ENCODE results near the gene KRTAP2-3.
"Not testable (repeated sequence)": the region's sequence is repeated elsewhere in the genome, so short reads cannot be mapped to it uniquely, and the experiment has no call there.

The KRTAP2-3 gene

DNA sequence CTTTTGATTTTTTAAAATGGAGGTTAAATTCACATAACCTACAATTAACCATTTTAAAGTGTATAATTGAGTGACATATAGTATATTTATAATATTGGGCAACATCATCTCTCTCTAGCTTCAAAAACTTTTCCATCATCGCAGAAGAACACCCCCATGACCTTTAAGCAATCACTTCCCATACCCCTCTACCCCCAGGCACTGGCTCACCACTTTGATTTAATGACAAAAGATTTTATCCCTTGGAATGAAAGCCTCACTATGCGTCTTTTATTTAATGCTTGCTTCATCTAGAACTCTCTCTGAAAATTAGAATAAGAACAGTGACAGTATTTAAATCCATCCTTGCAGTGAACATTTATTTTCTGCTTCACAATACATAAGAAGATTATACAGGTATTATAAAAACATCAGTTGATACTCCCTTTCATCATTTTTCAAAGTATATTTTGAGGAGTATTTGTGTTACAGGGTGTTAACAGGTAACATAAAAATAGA lies 22.0 kb downstream of the KRTAP2-3 start:
- DNase-seq (ENCODE audit: low read depth): no peak
- in situ Hi-C loops (cut with HindIII; ENCODE audit: low sequenced_read_pairs): no loop called here

DNA sequence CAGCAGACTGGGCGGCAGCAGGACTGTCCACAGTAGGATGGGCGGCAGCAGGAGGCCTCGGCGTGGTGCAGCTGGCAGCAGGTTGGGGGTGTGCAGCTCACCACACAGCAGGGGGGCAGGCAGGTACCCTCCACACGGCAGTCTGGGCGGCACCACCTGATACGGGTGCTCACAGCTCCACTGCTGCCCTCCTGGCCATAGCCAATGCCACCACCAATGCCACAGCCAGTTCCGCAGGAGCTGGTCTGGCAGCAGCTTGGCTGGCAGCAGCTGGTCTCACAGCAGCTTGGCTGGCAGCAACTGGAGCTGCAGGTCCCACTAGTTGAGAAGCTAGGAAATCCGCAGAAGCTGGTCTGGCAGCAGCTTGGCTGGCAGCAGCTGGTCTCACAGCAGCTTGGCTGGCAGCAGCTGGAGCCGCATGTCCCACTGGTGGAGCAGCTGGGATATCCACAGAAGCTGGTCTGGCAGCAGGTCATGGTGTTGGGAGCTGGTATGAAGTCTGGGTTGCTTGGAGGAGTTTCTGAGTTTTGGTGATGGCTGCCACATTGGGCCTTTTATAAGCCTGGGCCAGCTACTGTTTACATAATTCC lies 25.5 kb downstream of the KRTAP2-3 start, which contains the start of gene KRTAP1-3:
KRTAP1-3 (minus strand) TSS at position 529 of the 590 bp plus-strand sequence; CDS start at position 476, 53 bp downstream.
- in situ Hi-C loops (cut with HindIII; ENCODE audit: low sequenced_read_pairs); H3K4me3 ChIP-seq (ENCODE audit: low read depth, low read length); DNase-seq (ENCODE audit: low read depth): not testable (repeated sequence)

More for the DNA sequence above, 22.0 kb downstream of the KRTAP2-3 start:
- TF ChIP-seq, protein P1, sequence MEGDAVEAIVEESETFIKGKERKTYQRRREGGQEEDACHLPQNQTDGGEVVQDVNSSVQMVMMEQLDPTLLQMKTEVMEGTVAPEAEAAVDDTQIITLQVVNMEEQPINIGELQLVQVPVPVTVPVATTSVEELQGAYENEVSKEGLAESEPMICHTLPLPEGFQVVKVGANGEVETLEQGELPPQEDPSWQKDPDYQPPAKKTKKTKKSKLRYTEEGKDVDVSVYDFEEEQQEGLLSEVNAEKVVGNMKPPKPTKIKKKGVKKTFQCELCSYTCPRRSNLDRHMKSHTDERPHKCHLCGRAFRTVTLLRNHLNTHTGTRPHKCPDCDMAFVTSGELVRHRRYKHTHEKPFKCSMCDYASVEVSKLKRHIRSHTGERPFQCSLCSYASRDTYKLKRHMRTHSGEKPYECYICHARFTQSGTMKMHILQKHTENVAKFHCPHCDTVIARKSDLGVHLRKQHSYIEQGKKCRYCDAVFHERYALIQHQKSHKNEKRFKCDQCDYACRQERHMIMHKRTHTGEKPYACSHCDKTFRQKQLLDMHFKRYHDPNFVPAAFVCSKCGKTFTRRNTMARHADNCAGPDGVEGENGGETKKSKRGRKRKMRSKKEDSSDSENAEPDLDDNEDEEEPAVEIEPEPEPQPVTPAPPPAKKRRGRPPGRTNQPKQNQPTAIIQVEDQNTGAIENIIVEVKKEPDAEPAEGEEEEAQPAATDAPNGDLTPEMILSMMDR (IDR thresholded peaks at IDR 0.05; ENCODE audit: low read depth, low read length, missing control alignments): no peak
- no peak overlapping the region for H3K4me3 ChIP-seq (ENCODE audit: low read depth, low read length)

DNA sequence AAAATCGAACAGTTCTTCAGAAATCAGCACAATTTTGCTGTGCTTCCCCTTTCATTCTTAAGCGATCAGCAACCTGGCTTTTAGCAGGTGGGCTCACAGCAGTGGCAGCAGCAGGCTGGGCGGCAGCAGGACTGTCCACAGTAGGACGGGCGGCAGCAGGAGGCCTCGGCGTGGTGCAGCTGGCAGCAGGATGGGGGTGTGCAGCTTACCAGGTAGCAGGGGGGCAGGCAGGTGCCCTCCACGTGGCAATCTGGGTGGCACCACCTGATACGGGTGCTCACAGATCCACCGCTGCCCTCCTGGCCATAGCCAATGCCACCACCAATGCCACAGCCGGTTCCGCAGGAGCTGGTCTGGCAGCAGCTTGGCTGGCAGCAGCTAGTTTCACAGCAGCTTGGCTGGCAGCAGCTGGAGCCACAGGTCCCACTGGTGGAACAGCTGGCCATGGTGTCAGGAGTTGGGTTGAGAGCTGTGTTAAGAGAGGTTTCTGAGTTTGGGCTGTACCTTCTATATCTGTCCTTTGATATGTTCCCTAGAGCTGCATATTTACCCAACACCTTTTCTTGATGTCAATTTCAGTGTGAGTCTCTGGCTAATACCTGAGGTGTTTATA lies 30.2 kb downstream of the KRTAP2-3 start, which contains the start of gene KRTAP1-4:
KRTAP1-4 (minus strand) TSS at position 563 of the 613 bp plus-strand sequence; CDS start at position 446, 117 bp downstream.
- in situ Hi-C loops (cut with HindIII; ENCODE audit: low sequenced_read_pairs): no loop called here
- no peak for DNase-seq (ENCODE audit: low read depth)
- TF ChIP-seq, protein P1 (IDR thresholded peaks at IDR 0.05; ENCODE audit: low read depth, low read length, missing control alignments): no peak
- no peak within 1 kb of the TSS for H3K4me3 ChIP-seq (ENCODE audit: low read depth, low read length)

DNA sequence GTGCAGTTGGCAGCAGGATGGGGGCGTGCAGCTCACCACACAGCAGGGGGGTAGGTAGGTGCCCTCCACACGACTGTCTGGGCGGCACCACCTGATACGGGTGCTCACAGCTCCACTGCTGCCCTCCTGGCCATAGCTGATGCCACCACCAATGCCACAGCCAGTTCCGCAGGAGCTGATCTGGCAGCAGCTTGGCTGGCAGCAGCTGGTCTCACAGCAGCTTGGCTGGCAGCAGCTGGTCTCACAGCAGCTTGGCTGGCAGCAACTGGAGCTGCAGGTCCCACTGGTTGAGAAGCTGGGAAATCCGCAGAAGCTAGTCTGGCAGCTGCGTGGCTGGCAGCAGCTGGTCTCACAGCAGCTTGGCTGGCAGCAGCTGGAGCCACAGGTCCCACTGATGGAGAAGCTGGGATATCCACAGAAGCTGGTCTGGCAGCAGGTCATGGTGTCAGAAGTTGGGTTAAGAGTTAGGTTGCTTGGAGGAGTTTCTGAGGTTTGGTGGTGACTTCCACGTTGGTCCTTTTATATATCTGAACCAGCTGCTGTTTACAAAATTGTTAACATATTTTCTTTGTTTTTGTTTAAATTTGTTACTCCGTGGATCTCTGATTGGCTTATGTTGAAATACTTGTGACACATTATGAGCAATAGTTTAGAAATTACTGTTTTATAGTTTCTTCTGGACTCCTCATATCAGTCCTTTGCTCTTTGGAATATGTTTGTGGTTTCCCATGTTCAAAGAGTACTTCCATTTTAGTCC lies 33.0 kb downstream of the KRTAP2-3 start, which contains the start of gene KRTAP1-5:
KRTAP1-5 (minus strand) TSS at position 494 of the 757 bp plus-strand sequence; CDS start at position 441, 53 bp downstream.
- TF ChIP-seq, protein P1 (IDR thresholded peaks at IDR 0.05; ENCODE audit: low read depth, low read length, missing control alignments): no peak
- H3K4me3 ChIP-seq (ENCODE audit: low read depth, low read length): no peak within 1 kb of the TSS
- in situ Hi-C loops (cut with HindIII; ENCODE audit: low sequenced_read_pairs): no loop called here
- DNase-seq (ENCODE audit: low read depth): no peak

DNA sequence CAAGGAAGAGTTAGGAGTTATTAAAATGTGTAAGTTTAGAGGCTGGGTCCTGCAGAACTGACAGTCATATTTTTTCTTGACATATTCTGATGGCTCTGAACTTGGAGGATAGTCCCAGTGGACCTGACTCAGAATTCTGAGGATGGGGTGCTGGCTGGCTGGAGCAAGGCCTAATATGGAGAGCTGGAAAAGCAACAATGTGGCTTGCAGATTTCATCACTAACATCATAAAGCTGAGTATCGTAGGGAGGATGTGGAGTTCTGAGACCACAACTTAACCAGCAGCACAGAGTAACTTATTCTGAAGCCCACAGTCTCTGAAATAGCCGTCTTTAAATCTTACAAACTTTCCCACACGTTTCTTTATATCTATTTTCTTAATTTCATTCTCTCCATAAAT lies 35.2 kb downstream of the KRTAP2-3 start:
- no peak overlapping the region for H3K4me3 ChIP-seq (ENCODE audit: low read depth, low read length)
- DNase-seq (ENCODE audit: low read depth): no peak
- in situ Hi-C loops (cut with HindIII; ENCODE audit: low sequenced_read_pairs): no loop called here
- TF ChIP-seq, protein P1 (IDR thresholded peaks at IDR 0.05; ENCODE audit: low read depth, low read length, missing control alignments): no peak

DNA sequence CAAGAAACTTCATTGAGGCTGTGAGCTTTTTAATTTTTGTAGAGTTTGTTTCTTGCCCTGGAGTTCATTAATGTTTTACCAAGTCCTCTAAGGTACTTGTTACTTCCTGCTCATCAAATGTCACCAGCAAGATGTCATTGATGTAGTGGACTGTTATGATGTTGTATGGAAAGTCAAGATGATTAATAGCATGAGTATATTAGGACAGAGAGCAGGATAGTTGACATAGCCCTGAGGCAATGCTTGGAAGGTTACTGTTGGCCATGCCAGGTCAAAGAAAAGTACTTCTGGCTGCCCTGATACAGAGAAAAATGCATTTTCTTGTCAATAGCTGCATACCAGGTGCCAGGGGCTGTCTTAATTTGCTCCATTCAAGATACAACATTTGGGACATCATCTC lies 39.6 kb downstream of the KRTAP2-3 start:
- DNase-seq (ENCODE audit: low read depth): no peak
- in situ Hi-C loops (cut with HindIII; ENCODE audit: low sequenced_read_pairs): no loop called here
- TF ChIP-seq, protein P1 (IDR thresholded peaks at IDR 0.05; ENCODE audit: low read depth, low read length, missing control alignments): no peak
- H3K4me3 ChIP-seq (ENCODE audit: low read depth, low read length): no peak overlapping the region
